IMR-90 (cell line): ENCODE results near the gene AGAP1. TPM values are rescaled to one million over a fixed set of nuclear protein-coding genes. Genes with fewer than 3 reads are reported as not detected.

Experiments
- ATAC-seq: fragments of 200-7000 bp; cut with Tn5 transposase; 2 replicates; pipeline ENCODE4 v1.9.1; 2020; ENCODE audit warnings: low read depth, mild to moderate bottlenecking, moderate library complexity
- BruUV-seq: library from RNA; stranded (reverse); fragments of 400-500 nt; replicated peaks from 2 replicates; lab custom pipeline; 2021; lab: Mats Ljungman, UMichigan
- CTCF ChIA-PET: fragments of 300-600 bp; formaldehyde crosslinking; extraction: SDS; loops from one replicate; lab custom pipeline; 2021; ENCODE audit warnings: antibody characterized with exemption; lab: Yijun Ruan, JAX
- POLR2A ChIA-PET: fragments of 300-600 bp; sonication (Branson Sonifier 250); formaldehyde crosslinking; loops from one replicate; lab custom pipeline; 2022; ENCODE audit warnings: antibody characterized with exemption; ENCODE audit not compliant: unreplicated experiment; lab: Charles Lee
- DNase-seq: peaks from one replicate; pipeline ENCODE4 v3.0.0; 2013
- H2AFZ ChIP-seq: replicated peaks from 2 replicates; pipeline ENCODE3; 2013; ENCODE audit warnings: low read length, mild to moderate bottlenecking; ENCODE audit not compliant: poor library complexity
- H2AK5ac ChIP-seq: 2 replicates; pipeline ENCODE4 v1.6.1; 2013; ENCODE audit warnings: low read depth, low read length, inconsistent platforms
- H2AK9ac ChIP-seq: replicated peaks from 2 replicates; pipeline ENCODE3; 2013; ENCODE audit warnings: mild to moderate bottlenecking, low read depth, low read length, moderate library complexity; ENCODE audit not compliant: poor library complexity
- H2BK120ac ChIP-seq: 2 replicates; pipeline ENCODE4 v1.6.1; 2013; ENCODE audit warnings: low read depth, low read length, inconsistent platforms
- H2BK15ac ChIP-seq: 3 replicates; pipeline ENCODE4 v1.6.1; 2013; ENCODE audit warnings: low read depth, low read length, inconsistent platforms
- H2BK20ac ChIP-seq: 2 replicates; pipeline ENCODE4 v1.6.1; 2013; ENCODE audit warnings: low read depth, mild to moderate bottlenecking, inconsistent platforms, low read length, moderate library complexity
- H2BK5ac ChIP-seq: 2 replicates; pipeline ENCODE4 v1.6.1; 2013; ENCODE audit warnings: mild to moderate bottlenecking, low read depth, low read length, inconsistent platforms; ENCODE audit not compliant: poor library complexity, severe bottlenecking
- H3K14ac ChIP-seq: replicated peaks from 2 replicates; pipeline ENCODE4 v1.6.1; 2013; ENCODE audit warnings: low read depth, low read length, inconsistent platforms
- H3K18ac ChIP-seq: 2 replicates; pipeline ENCODE4 v1.6.1; 2013; ENCODE audit warnings: low read depth, low read length, control low read depth
- H3K23ac ChIP-seq: 2 replicates; pipeline ENCODE4 v1.6.1; 2013; ENCODE audit warnings: low read depth, low read length, inconsistent platforms
- H3K27ac ChIP-seq: 2 replicates; pipeline ENCODE4 v1.5.1; 2013; ENCODE audit warnings: mild to moderate bottlenecking, control low read depth, low read length; ENCODE audit not compliant: insufficient read depth
- H3K27me3 ChIP-seq: 2 replicates; pipeline ENCODE4 v1.6.1; 2013; ENCODE audit warnings: low read length; ENCODE audit not compliant: control insufficient read depth, insufficient read depth
- H3K36me3 ChIP-seq: 2 replicates; pipeline ENCODE4 v1.6.1; 2013; ENCODE audit warnings: low read length, mixed read lengths; ENCODE audit not compliant: control insufficient read depth, insufficient read depth
- H3K4ac ChIP-seq: 2 replicates; pipeline ENCODE4 v1.6.1; 2013; ENCODE audit warnings: low read depth, low read length, inconsistent platforms
- H3K4me1 ChIP-seq: 2 replicates; pipeline ENCODE4 v1.6.1; 2013; ENCODE audit warnings: low read length, mixed read lengths; ENCODE audit not compliant: control insufficient read depth, insufficient read depth
- H3K4me2 ChIP-seq: 2 replicates; pipeline ENCODE4 v1.6.1; 2013; ENCODE audit warnings: low read depth, mild to moderate bottlenecking, control low read depth, low read length, moderate library complexity
- H3K4me3 ChIP-seq: 2 replicates; pipeline ENCODE4 v1.5.1; 2013; ENCODE audit warnings: low read depth, mild to moderate bottlenecking, control low read depth, low read length, moderate library complexity; ENCODE audit not compliant: insufficient read depth
- H3K56ac ChIP-seq: 2 replicates; pipeline ENCODE4 v1.6.1; 2013; ENCODE audit warnings: low read length, inconsistent platforms; ENCODE audit not compliant: insufficient read depth; ENCODE audit errors: extremely low read depth
- H3K79me1 ChIP-seq, 2 experiments: 2 replicates each; pipeline ENCODE4 v1.6.1; 2013; ENCODE audit warnings: low read length in 2 of 2, inconsistent platforms in 1 of 2, low read depth in 1 of 2
- H3K9ac ChIP-seq: 2 replicates; pipeline ENCODE4 v1.6.1; 2013; ENCODE audit warnings: low read depth, low read length, control low read depth
- H3K9me1 ChIP-seq: 2 replicates; pipeline ENCODE4 v1.6.1; 2013; ENCODE audit warnings: low read length, inconsistent platforms; ENCODE audit not compliant: insufficient read depth
- H3K9me3 ChIP-seq: 2 replicates; pipeline ENCODE4 v1.6.1; 2013; ENCODE audit warnings: low read length; ENCODE audit not compliant: control insufficient read depth, insufficient read depth
- H4K20me1 ChIP-seq: 2 replicates; pipeline ENCODE4 v1.6.1; 2013; ENCODE audit warnings: low read length, inconsistent platforms; ENCODE audit not compliant: insufficient read depth
- H4K5ac ChIP-seq: 2 replicates; pipeline ENCODE4 v1.6.1; 2013; ENCODE audit warnings: mild to moderate bottlenecking, low read depth, low read length, control low read depth
- H4K8ac ChIP-seq, 2 experiments: 2 replicates each; pipeline ENCODE4 v1.6.1; 2013; ENCODE audit warnings: low read depth in 2 of 2, low read length in 2 of 2, control low read depth in 1 of 2, inconsistent platforms in 1 of 2
- H4K91ac ChIP-seq: 2 replicates; pipeline ENCODE4 v1.6.1; 2013; ENCODE audit warnings: low read depth, low read length, inconsistent platforms; ENCODE audit not compliant: insufficient read depth
- CEBPB ChIP-seq: IDR thresholded peaks from 2 replicates; pipeline ENCODE4 v1.6.1; 2012; ENCODE audit warnings: low read depth, low read length, improper control_type of control experiment
- CHD1 ChIP-seq: IDR thresholded peaks from 2 replicates; pipeline ENCODE4 v1.6.1; 2012; ENCODE audit warnings: low read depth, low read length, improper control_type of control experiment
- CTCF ChIP-seq: conservative IDR thresholded peaks from 2 replicates; pipeline ENCODE4 v1.5.1; 2012; ENCODE audit warnings: mild to moderate bottlenecking, low read depth, low read length, improper control_type of control experiment
- ELK1 ChIP-seq: fragments of 150-350 bp; IDR thresholded peaks from 2 replicates; pipeline ENCODE4 v1.6.1; 2016; ENCODE audit warnings: low read depth, mild to moderate bottlenecking, low read length, moderate library complexity, borderline replicate concordance
- FOS ChIP-seq: fragments of 150-350 bp; IDR thresholded peaks from 2 replicates; pipeline ENCODE4 v1.6.1; 2016; ENCODE audit warnings: low read depth, low read length
- MAFK ChIP-seq: IDR thresholded peaks from 2 replicates; pipeline ENCODE4 v1.6.1; 2012; ENCODE audit warnings: low read depth, low read length, improper control_type of control experiment
- MAZ ChIP-seq: IDR thresholded peaks from 2 replicates; pipeline ENCODE4 v1.6.1; 2012; ENCODE audit warnings: low read depth, mild to moderate bottlenecking, low read length, improper control_type of control experiment, moderate library complexity, borderline replicate concordance
- MXI1 ChIP-seq: IDR thresholded peaks from 2 replicates; pipeline ENCODE4 v1.6.1; 2012; ENCODE audit warnings: low read depth, mild to moderate bottlenecking, low read length, moderate library complexity, borderline replicate concordance
- NFE2L2 ChIP-seq: fragments of 150-350 bp; IDR thresholded peaks from 2 replicates; pipeline ENCODE4 v1.6.1; 2016; ENCODE audit warnings: low read depth, mild to moderate bottlenecking, low read length
- POLR2A ChIP-seq: IDR thresholded peaks from 2 replicates; pipeline ENCODE4 v1.6.1; 2012; ENCODE audit warnings: mild to moderate bottlenecking, low read depth, low read length
- RAD21 ChIP-seq: IDR thresholded peaks from 2 replicates; pipeline ENCODE4 v1.6.1; 2012; ENCODE audit warnings: low read length, improper control_type of control experiment
- RCOR1 ChIP-seq: IDR thresholded peaks from 2 replicates; pipeline ENCODE4 v1.6.1; 2012; ENCODE audit warnings: mild to moderate bottlenecking, low read length, improper control_type of control experiment; ENCODE audit not compliant: insufficient replicate concordance
- RFX5 ChIP-seq: IDR thresholded peaks from 2 replicates; pipeline ENCODE4 v1.8.0; 2012; ENCODE audit warnings: low read depth, mild to moderate bottlenecking, low read length, moderate library complexity
- SMC3 ChIP-seq: fragments of 150-350 bp; IDR thresholded peaks from 2 replicates; pipeline ENCODE4 v1.6.1; 2016; ENCODE audit warnings: low read depth, mild to moderate bottlenecking, antibody characterized with exemption, low read length, moderate library complexity
- USF2 ChIP-seq: fragments of 150-350 bp; IDR thresholded peaks from 2 replicates; pipeline ENCODE4 v1.6.1; 2017; ENCODE audit warnings: mild to moderate bottlenecking, antibody characterized with exemption, low read length, low read depth
- WGBS, 2 experiments: methylation state at CpG; one replicate each; pipeline versions ENCODE4 v1.1.5 to v1.1.7; 2013; ENCODE audit warnings: missing lambda C conversion rate in 2 of 2; ENCODE audit not compliant: insufficient read length in 1 of 2; ENCODE audit errors: extremely low coverage in 2 of 2; 5-methylcytosine and 5-hydroxymethylcytosine counted together
- dilution Hi-C: fragments of 300-500 bp; cut with HindIII; formaldehyde crosslinking; loops from one replicate; pipeline ENCODE4 v1.14.3; 2018; ENCODE audit warnings: low sequenced_read_pairs; ENCODE audit not compliant: unreplicated experiment
- in situ Hi-C: fragments of 300-500 bp; cut with MboI; formaldehyde crosslinking; loops from 3 replicates; pipeline ENCODE4 v1.14.3; 2019; ENCODE audit warnings: low sequenced_read_pairs, inconsistent platforms, mixed read lengths
- intact Hi-C: fragments of 100-400 bp; cut with micrococcal nuclease; formaldehyde crosslinking; loops from 2 replicates; pipeline ENCODE4 v1.10.0; 2022
- polyA plus RNA-seq, 3 experiments: library from polyadenylated mRNA; depleted of rRNA; stranded (reverse); fragments of >200 nt; gene quantifications; 2 replicates each; pipeline ENCODE4 v1.2.3, GENCODE V29; 2012; ENCODE audit warnings: low replicate concordance in 1 of 3
- total RNA-seq: library from RNA; depleted of rRNA; stranded (reverse); fragments of >200 nt; gene quantifications from 2 replicates; pipeline ENCODE4 v1.2.3, GENCODE V29; 2012

The AGAP1 gene
- total and polyA plus RNA-seq, 2 of the 4 experiments (the other 2 are of a cell fraction), result 15.1 to 16.4 TPM

GRCh38 chr2:236173036-236173728 lies 679.3 kb downstream of the AGAP1 start:
- H2AK5ac ChIP-seq, result no peak overlapping the region
- no TSS peak for BruUV-seq
- TF ChIP-seq FOS, result no peak
- TF ChIP-seq NFE2L2, result no peak
- no peak for TF ChIP-seq SMC3
- no peak for TF ChIP-seq CEBPB
- TF ChIP-seq CHD1, result no peak
- TF ChIP-seq USF2, result no peak
- TF ChIP-seq MAZ, result no peak
- TF ChIP-seq ELK1, result no peak
- no peak for TF ChIP-seq CTCF
- no peak for TF ChIP-seq RFX5
- no peak for TF ChIP-seq MXI1
- TF ChIP-seq RCOR1, result no peak
- TF ChIP-seq MAFK, result no peak
- no peak for TF ChIP-seq RAD21
- TF ChIP-seq POLR2A, result no peak

More at GRCh38 chr2:236173036-236173728, 679.3 kb downstream of the AGAP1 start:
- no peak for DNase-seq
- Histone ChIP-seq H4K20me1 (no peaks in the 10 kb centered on the region; the same call in 1 of the 2 replicates), H2BK15ac (no peak overlapping the region), H3K56ac (no peak overlapping the region), H3K9me1 (no peaks in the 10 kb centered on the region), H2BK5ac (no peak overlapping the region), H2BK20ac (no peak overlapping the region), H3K4ac (no peak overlapping the region), H3K14ac (no peak overlapping the region), H2BK120ac (no peak overlapping the region), H2AFZ (no peak overlapping the region), H3K36me3 (no peaks in the 10 kb centered on the region), H3K79me1 (no peaks in the 10 kb centered on the region), H4K5ac (no peak overlapping the region), H3K27me3 (peaks cover 70% of the 10 kb centered on the region), H4K8ac (no peak overlapping the region), H3K9ac (no peak overlapping the region), H3K4me2 (no peak overlapping the region), H3K9me3 (peaks cover 8% of the 10 kb centered on the region; the same call in 1 of the 2 replicates), H2AK9ac (no peak overlapping the region), H4K91ac (no peak overlapping the region), H3K4me3 (no peak overlapping the region), H3K23ac (no peak overlapping the region), H3K18ac (no peak overlapping the region), H3K27ac (no peak overlapping the region), H3K4me1 (no peaks in the 10 kb centered on the region; the same call in 1 of the 2 replicates)
- WGBS, 2 experiments, result 9% methylated on average over 13 of the region's 62 CpGs; no CpG with 5 or more reads in 1 of the 2 experiments
- no peak for ATAC-seq
- CTCF ChIA-PET, result no interaction called here
- dilution Hi-C loops, result no loop called here
- POLR2A ChIA-PET, result no interaction called here
- intact Hi-C loops, result loop anchor here (10.0 kb wide), 1 partner anchor 228 kb away; no protein-coding TSS in a partner anchor
- in situ Hi-C loops, result loop anchor here (25.0 kb wide), 1 partner anchor 561 kb away; no protein-coding TSS in a partner anchor
